Kidney (tissue), 14 donors: ENCODE data around the gene KITLG. TPM values are rescaled to one million over a fixed set of nuclear protein-coding genes. Genes with fewer than 3 reads are reported as not detected.

Source experiments
- DNase-seq, 5 donors: peaks; one replicate each; pipeline ENCODE4 v3.0.0-alpha.2; 2013 to 2020
- FAIRE-seq: peaks from 2 replicates; lab custom pipeline; 2012; peaks lifted over from hg19 to GRCh38; lab: Jason Lieb, UNC
- H3K27ac ChIP-seq, 2 donors: one replicate each; pipeline ENCODE4 v1.7.0; 2013; ENCODE audit warnings: low read depth in 2 of 2, low read length in 2 of 2, inconsistent platforms in 1 of 2
- H3K27me3 ChIP-seq: one replicate; pipeline ENCODE4 v1.7.1; 2013; ENCODE audit warnings: low read length, inconsistent platforms; ENCODE audit not compliant: control insufficient read depth, insufficient read depth
- H3K36me3 ChIP-seq, 3 donors: one replicate each; pipeline versions ENCODE4 v1.7.0 to v1.7.1; 2013; ENCODE audit warnings: low read length in 3 of 3, control low read depth in 1 of 3, inconsistent platforms in 1 of 3; ENCODE audit not compliant: insufficient read depth in 3 of 3, control insufficient read depth in 2 of 3
- H3K4me1 ChIP-seq, 3 donors: one replicate each; pipeline versions ENCODE4 v1.7.0 to v1.7.1; 2013; ENCODE audit warnings: low read length in 3 of 3, inconsistent platforms in 1 of 3, low read depth in 1 of 3; ENCODE audit not compliant: control insufficient read depth in 2 of 3, insufficient read depth in 2 of 3
- H3K4me3 ChIP-seq, 3 donors: one replicate each; pipeline versions ENCODE4 v1.7.0 to v1.8.1; 2013; ENCODE audit warnings: low read length in 3 of 3, control low read depth in 1 of 3, inconsistent platforms in 1 of 3
- H3K9ac ChIP-seq, 3 donors: one replicate each; pipeline versions ENCODE4 v1.7.0 to v1.7.1; 2013; ENCODE audit warnings: low read length in 3 of 3, control low read depth in 1 of 3, inconsistent platforms in 1 of 3
- H3K9me3 ChIP-seq, 3 donors: one replicate each; pipeline versions ENCODE4 v1.7.0 to v1.7.1; 2013; ENCODE audit warnings: low read length in 3 of 3, control low read depth in 1 of 3, inconsistent platforms in 1 of 3; ENCODE audit not compliant: control insufficient read depth in 2 of 3, insufficient read depth in 1 of 3
- CTCF ChIP-seq: IDR thresholded peaks from 3 replicates; pipeline ENCODE4 v1.5.1; 2012; ENCODE audit warnings: mild to moderate bottlenecking, moderate library complexity, borderline replicate concordance; ENCODE audit not compliant: insufficient read depth; ENCODE audit errors: extremely low read depth
- intact Hi-C: fragments of 100-400 bp; cut with DNase I; formaldehyde crosslinking; loops from one replicate; pipeline ENCODE4 v1.11.1; 2022
- polyA plus RNA-seq: library from polyadenylated mRNA; stranded (reverse); fragments of 350-450 nt; fragmentation: Illumina TruSeq; extraction: RNeasy Lipid Tissue Mini Kit (QIAGEN cat#74804); gene quantifications from one replicate; pipeline ENCODE4 v1.2.3, GENCODE V29; 2014; ENCODE audit warnings: low read depth, low replicate concordance; ENCODE audit not compliant: insufficient read depth
- total RNA-seq: library from RNA; stranded (reverse); fragmentation: NEBNext Ultra II Directional; extraction: Animal tissue kit (Norgen Biotek cat#: 25700); gene quantifications from one replicate; pipeline ENCODE4 v1.2.1, GENCODE V29; 2021
- donor health status: control.
- donor health status: control.
- donor health status: control.
- donor health status: control.
- donor health status: control.
- donor health status: DM: yes; HTN: yes; CAD: no.
- donor health status: Normal renal cell carcinoma (clear cell type).

Gene KITLG
- total and polyA plus RNA-seq, 2 donors from 2014 or later, result 17.6 to 125 TPM

GRCh38 chr12:88501972-88502938 is 78.0 kb downstream of the KITLG start:
- Histone ChIP-seq H3K36me3 (peaks cover 0 to 11% (median 7%) of the 10 kb centered on the region in 3 donors), H3K9me3 (no peaks in the 10 kb centered on the region), H3K4me3 (no peak overlapping the region), H3K27me3 (no peaks in the 10 kb centered on the region), H3K27ac (no peak overlapping the region), H3K4me1 (no peaks in the 10 kb centered on the region), H3K9ac (no peak overlapping the region)
- DNase-seq, result peak in 2 of 5 donors; percentile 7 to 13
- TF ChIP-seq CTCF, result no peak
- intact Hi-C loops, result no loop called here
- FAIRE-seq, result no peak

DNA sequence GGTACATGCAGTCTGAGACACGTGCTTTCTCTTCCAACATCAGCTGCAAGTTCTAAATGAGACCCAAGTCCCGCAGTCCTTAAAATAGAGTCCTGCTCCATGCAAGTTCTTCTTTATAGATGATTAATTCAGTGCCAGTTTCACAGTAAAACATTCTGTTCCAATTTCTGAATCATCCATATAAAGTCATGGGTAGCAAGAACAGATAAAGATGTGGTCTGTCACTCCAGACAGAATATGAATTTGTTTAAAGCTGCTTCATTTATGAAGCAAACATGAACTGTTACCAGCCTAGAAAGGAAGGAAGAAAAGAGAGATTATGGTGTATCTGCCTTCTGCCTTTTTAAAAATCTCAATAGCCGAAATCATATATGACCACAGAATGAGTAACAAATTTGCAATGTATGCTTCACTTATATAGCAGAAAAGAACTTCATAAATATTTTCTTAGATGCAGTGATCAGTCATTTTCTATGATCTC is 83.3 kb downstream of the KITLG start:
- no peaks in the 10 kb centered on the region for H3K9me3 ChIP-seq
- H3K36me3 ChIP-seq, result no peaks in the 10 kb centered on the region
- no peak overlapping the region for H3K27ac ChIP-seq
- no peak for DNase-seq
- H3K4me3 ChIP-seq, result no peak overlapping the region
- H3K27me3 ChIP-seq, result no peaks in the 10 kb centered on the region
- no peak for FAIRE-seq
- no peak overlapping the region for H3K9ac ChIP-seq
- intact Hi-C loops, result no loop called here
- H3K4me1 ChIP-seq, result no peaks in the 10 kb centered on the region
- no peak for TF ChIP-seq CTCF

GRCh38 chr12:88496429-88496828 is 83.8 kb downstream of the KITLG start:
- FAIRE-seq, result no peak

More at GRCh38 chr12:88496429-88496828, 83.8 kb downstream of the KITLG start:
- Histone ChIP-seq H3K9ac (no peak overlapping the region), H3K27ac (no peak overlapping the region), H3K4me1 (no peaks in the 10 kb centered on the region), H3K36me3 (no peaks in the 10 kb centered on the region), H3K27me3 (no peaks in the 10 kb centered on the region), H3K9me3 (no peaks in the 10 kb centered on the region), H3K4me3 (no peak overlapping the region)
- DNase-seq, result no peak
- TF ChIP-seq CTCF, result no peak
- intact Hi-C loops, result no loop called here
